Gastroesophageal sphincter (tissue), 3 donors: ENCODE measurements around the gene VTCN1.
"Not testable (repeated sequence)": the region's sequence is repeated elsewhere in the genome, so short reads cannot be mapped to it uniquely, and the experiment has no call there.

ENCODE experiments used
- POLR2A ChIP-seq, 2 donors: fragments of 450-650 bp; IDR thresholded peaks; one replicate each; pipeline ENCODE4 v1.6.1; 2017; ENCODE audit warnings: antibody characterized with exemption in 2 of 2, mild to moderate bottlenecking in 2 of 2, moderate library complexity in 1 of 2
- POLR2AphosphoS5 ChIP-seq: sonication (generic); formaldehyde crosslinking; IDR thresholded peaks from one replicate; pipeline ENCODE4 v1.6.1; 2017; ENCODE audit warnings: antibody characterized with exemption
- TF ChIP-seq, protein P1 (sequence below), 4 experiments: fragments of 200-600 bp in 2 of 4; fragments of 450-650 bp in 2 of 4; sonication (generic) in 1 of 4; IDR thresholded peaks; one replicate each; pipeline ENCODE4 v1.5.1; 2017 to 2019; ENCODE audit warnings: antibody characterized with exemption in 4 of 4, mild to moderate bottlenecking in 2 of 4, moderate library complexity in 2 of 4

GRCh38 chr1:117119144-117119543, 91.6 kb downstream of the VTCN1 start:
- TF ChIP-seq, protein P1, sequence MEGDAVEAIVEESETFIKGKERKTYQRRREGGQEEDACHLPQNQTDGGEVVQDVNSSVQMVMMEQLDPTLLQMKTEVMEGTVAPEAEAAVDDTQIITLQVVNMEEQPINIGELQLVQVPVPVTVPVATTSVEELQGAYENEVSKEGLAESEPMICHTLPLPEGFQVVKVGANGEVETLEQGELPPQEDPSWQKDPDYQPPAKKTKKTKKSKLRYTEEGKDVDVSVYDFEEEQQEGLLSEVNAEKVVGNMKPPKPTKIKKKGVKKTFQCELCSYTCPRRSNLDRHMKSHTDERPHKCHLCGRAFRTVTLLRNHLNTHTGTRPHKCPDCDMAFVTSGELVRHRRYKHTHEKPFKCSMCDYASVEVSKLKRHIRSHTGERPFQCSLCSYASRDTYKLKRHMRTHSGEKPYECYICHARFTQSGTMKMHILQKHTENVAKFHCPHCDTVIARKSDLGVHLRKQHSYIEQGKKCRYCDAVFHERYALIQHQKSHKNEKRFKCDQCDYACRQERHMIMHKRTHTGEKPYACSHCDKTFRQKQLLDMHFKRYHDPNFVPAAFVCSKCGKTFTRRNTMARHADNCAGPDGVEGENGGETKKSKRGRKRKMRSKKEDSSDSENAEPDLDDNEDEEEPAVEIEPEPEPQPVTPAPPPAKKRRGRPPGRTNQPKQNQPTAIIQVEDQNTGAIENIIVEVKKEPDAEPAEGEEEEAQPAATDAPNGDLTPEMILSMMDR (IDR thresholded peaks at IDR 0.05), result not testable (repeated sequence)
- not testable (repeated sequence) for TF ChIP-seq POLR2A (IDR thresholded peaks at IDR 0.05); POLR2AphosphoS5
